HG03378 (cell line): ENCODE results near the gene MAPK8.

Experiments used
- ATAC-seq: cut with Tn5 transposase; IDR thresholded peaks from one replicate; pipeline ENCODE4 v1.9.1; 2021; ENCODE audit warnings: mild to moderate bottlenecking, moderate library complexity; ENCODE audit not compliant: unreplicated experiment

The MAPK8 gene

DNA sequence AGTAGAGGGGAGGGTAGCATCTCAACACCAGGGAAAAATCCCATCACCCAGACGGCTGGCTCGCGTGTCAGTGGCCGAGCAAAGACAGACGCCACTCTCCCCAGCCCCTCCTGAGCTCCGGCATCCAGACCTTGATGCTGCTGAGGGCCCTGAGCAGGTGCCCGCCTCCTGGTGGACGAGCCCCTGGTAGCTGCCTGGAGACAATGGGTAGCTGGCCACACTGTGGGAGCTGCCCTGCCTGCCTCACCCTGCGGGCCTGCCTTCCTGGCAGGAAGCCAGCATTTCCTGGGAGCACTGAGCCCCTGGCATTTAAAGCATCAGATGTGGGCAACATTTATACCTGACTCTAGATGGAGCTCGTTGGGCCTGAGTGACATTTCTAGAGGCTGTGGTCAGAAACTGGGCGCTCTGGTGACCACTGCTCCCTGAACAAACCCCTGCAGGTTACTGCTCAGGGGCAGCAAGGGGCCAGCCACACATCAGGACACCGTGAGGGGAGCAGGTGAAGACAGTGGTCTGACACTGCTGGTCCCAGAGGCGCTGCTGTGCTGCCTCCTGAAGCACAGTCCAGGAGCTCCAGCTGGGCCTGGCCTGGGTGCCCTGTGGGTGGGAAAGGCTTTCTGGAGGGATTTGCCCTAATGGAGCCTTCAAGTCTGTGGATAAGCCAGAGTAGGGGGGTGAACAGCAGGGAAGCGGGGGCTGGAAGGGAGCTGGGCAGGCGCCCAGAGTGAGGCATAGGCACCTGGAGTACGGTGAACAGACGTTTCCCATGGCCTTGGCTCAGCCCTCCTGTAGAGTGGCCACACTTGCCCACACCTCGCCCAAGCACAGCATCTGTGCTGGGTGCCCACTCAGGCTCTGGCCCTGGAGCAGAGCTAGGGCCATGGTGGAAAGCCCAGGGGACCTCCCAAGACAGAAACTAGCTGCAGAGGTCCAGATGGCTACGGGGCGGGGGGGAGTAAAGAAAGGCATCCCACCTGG lies 138.7 kb downstream of the MAPK8 start:
- ATAC-seq: no peak

DNA sequence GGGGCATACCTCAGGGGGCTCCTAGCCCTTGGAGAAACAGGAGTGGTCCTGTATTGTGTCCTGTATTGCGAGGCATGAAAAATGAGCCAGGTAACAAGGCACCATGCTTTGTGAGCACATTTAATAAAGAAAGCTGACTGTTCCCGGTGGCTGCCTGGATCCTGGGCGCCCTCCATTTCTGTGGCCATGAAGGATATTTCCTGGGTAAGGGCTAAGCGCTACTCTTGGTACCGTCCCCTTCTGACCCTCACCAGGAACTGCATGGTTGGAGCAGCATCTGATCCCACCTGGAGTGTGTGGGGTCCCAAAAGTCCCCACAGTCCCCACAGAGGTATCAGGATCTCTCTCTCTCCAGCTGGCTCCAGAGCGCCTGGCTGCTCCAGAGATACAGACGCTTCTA lies 139.5 kb downstream of the MAPK8 start:
- no peak for ATAC-seq

DNA sequence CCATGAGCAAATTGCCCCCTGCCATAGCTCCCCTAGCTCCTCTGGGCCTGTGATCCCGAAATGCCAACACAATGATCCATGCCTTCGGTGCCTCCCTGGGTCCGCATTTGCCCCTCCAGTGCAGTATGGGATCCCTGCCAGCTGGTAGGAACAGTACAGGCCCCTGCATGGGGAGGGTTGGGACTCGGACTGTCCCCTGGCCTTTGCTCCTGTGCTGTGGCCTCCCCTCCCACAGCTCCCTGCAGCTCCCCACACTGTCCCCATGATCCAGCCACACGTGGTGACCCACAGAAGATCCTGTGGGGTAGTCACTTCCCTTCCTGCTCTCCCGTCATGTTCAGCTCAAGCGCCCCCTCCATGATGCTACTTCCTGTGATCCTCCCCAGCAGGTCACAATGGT lies 140.3 kb downstream of the MAPK8 start:
- ATAC-seq: no peak

DNA sequence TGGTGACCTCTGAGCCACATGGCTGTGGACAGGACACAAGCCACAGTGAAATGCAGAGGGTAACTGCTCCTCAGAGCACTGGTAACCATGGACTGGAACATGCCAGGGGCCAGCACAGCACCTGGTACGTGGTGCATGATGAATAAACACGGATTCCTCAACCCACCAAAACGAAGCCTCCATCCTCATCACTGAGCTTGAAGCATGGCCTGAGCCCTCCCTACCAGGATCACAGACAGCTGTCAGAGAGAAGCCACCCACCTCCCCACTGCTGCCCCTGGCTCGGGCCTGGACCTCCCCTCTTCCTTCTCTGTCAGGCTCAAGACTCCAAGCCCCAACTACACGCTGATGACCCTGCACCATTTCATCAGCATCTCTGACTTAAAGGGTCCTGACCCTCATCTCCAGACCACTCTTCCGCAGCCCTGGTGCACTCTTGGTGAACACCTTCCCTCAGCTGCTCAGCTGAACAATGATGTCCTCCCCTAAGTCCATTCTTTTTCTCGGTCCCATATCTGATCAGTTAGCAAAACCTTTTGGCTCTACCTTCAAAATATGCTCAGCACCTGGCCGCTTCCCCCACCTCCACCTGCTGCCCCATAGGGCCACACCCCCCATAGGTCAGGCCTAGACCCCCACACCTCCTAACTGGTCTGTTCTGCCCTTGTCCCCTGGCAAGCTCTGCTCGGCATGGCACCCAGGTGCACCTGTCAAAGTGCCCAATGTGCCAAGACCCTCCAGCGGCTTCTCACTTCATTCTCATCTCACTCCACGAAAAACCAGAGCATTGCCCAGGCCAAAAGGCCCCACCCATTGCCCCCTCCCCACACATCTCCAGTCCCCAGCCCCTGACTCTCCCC lies 141.1 kb downstream of the MAPK8 start:
- ATAC-seq: no peak

DNA sequence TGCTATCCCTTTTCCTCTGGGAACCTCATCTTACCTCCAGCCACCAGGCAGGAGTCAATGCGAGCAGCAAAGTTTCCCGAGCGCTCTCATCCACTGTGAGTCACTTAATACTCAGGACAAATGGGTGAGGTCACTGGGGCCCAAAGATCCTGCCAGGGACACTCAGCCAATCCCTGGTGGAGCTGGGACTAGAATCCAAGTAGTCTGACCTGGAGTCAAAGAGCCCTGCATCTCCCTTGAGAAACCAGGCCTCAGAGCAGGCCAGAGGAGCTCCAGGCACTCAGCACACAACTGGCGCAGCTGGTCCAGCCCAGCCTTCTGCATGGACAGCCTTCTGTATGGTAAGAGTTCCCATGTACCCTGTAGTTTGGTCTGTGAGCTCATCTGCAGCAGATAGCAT lies 142.3 kb downstream of the MAPK8 start:
- no peak for ATAC-seq

DNA sequence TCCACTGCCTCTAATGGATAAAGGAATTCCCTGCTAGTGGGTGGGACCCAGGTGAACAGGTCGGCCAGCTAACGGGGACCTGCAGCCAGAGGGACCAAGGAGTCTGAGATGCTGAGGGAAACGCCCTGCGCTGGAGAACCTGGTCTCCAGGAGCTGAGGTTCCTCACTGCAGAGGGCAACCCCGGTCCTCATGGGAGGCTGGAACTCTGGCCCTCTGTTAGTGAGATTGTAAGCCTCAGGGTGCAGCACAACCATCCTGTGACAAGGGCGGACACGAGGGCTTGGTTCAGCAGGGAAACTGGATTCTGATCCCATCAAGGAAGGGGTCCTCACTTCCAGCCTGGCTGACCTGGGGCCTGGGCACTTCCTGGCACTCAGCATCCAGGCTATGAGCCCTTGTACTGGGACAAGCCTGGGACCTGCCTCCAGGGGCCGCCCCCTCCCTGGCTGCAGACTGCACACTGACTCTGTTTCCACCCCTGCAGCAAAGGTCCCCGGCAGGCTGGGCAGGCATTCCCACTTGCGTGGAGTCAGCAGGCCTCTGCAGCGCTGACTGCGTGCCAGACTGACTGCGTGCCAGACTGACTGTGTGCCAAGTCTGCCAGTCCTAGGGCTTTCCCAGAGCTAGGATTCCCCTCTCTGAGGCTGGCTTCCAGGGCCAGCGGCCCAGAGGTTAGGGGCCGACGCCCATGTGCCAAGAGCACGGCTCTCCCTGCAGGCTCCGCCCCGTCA lies 143.2 kb downstream of the MAPK8 start:
- no peak for ATAC-seq

DNA sequence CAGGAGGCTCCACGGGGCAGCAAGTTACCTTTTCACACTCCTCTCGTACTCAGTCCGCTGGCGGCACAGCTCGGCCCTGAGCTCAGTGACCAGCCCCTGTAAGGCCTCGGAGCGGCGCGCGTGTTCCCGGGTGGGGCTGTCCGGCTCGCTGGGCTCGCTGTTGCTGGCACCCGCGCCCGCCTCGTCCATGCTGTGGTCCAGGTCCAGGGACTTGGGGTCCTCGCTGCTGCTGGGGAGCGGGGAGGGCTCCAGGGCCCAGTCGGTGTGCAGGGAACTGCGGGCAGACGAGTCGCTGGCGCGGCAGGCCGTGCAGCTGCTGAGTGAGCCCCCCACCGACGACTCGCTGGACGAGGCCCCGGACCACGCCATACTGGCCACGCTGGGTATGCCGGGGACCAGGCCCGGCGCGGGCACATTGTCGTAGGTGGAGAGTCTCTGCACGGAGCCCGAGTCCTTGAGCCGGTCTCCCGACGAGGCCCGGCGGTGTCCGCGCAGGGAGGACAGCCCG lies 143.8 kb downstream of the MAPK8 start:
- no peak for ATAC-seq

DNA sequence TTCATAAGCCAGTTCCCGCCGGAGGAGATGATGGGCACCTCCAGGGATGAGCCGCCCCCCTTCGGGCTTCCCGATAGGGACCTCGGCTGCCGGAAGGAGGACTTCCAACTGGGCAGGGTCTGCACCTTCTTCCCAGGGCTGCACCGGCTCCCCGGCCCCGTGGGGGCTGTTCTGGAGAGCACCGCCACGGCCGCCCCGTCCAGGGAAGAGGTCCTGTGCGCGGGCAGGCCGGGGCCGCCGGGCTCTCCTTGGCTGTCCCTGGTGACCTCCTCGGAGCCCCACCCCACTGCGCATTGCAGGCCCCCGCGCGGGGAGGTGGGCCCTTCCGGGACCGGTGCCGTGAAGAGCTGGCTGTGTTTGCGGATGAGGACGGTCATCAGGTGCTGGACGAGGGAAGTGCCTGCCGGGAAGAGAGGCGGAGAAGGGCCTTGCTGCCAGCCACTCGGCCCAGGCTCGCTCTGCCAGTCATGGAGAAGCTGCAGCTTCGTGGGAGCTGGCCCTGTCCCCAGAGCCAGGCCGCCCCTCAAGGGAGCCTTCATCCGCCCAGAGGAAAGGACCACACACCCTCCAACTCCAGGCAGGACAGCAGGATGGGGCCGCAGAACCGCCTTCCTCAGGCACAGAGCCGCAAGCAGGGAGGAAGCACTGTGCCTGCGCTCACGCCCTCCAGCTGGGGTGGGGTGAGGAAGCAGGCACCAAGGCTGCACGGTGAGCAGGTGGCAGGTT lies 144.4 kb downstream of the MAPK8 start:
- no peak for ATAC-seq

DNA sequence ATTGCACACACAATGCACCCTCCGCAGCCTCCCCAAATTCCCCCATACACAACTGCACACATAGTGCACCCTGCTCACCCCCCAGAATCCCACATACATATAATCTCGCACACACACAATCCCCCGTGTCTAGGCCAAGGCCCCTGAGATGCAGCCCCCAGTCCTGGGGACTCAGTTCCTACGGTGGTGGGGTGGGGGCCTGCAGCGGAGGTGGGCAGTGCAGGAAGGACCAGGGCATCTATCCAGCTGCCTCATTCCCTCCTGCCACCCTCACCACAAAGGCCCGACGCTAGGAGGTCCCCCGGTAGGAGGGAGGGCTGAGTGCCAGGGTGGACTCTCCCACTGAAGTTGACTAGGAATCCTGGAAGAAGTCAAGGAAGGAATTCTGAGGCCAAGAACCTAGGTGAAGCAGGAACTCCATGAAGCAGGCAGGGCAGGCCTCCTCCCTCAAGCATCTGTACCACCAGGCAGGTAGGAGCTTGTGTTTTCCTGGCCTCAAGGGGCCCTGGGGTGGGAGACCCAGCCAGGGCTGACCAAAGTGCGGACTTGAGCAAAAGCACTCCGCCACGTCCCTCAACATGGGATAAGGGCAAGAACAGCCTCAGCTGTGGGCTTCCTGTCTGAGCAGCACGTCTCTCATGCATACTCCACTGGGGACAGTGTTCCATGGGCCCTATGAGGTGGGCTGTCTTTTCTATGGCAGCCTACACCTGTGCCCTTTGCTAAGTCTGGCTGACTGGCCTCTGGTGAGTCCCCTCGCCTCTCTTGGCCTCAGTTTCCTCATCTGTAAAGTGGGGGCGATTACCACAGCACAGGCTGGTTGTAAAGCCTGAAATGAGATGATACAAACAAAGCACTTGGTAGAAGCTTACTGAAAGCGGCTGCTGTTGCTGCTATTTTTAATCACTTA lies 145.7 kb downstream of the MAPK8 start:
- ATAC-seq: no peak

DNA sequence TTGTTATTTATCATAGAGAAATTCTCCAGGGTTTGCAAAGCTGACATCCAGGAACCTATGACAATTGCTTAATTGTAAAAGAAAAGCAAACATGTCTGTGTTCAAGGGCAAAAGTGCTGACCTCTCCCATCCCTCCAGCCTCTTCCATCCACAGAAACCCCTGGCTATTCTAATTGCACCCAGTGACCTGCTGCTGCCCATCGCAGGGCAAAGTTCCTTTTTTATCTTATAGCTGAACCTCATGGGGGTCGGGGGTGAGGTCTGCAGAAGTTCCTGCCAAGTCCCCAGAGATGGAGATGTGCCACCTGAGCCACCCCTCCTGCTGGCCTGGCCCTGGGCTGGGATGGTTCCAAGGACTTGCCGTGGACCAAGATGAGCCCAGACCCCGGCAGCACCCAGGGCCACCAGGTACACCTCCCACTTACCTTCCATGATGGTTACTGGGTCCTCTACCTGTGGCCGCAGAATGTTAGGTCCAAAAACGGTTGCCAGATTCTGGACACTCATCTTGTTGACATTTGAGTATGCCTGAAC lies 146.5 kb downstream of the MAPK8 start:
- no peak for ATAC-seq

DNA sequence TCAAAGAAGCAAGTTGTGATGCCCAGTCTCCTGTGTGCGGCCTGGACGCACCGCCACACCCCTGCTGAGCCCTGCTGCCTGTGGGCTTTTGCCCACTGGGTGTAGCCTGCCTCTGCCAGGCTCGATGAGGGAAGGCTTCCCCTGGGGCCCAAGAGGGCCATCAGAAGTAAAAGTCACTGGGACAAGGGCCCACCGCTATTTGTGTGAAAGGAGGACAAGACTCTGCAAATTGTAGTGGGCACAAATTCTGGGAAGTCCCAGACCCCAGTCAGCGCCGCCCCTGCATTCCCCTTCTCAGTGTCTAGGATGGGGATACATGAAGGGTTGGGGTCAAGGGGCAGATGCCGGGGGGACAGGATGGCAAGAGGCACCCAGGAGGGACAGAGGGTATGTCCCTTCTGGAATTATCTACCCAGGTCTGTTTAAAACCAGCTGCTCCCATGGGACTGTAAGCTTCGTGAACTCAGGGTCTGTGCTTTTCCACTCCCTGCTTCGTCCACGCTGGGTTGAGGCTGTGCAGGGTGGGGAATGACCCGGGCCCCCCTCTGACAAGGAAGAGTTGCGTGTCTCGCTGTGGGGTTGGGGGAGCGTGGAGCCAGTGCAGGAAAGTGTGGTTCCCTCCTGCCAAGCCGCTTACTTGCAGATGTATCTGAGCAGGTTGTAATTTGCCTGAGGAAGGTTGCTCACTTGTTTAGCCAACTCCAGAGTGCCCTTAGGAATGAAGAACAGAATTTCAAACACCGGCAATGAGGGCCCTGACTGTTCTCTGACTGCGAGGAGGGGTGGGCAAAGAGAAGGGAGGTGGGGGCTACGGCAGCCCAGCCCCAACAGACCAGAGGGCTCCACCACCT lies 147.2 kb downstream of the MAPK8 start:
- no peak for ATAC-seq

DNA sequence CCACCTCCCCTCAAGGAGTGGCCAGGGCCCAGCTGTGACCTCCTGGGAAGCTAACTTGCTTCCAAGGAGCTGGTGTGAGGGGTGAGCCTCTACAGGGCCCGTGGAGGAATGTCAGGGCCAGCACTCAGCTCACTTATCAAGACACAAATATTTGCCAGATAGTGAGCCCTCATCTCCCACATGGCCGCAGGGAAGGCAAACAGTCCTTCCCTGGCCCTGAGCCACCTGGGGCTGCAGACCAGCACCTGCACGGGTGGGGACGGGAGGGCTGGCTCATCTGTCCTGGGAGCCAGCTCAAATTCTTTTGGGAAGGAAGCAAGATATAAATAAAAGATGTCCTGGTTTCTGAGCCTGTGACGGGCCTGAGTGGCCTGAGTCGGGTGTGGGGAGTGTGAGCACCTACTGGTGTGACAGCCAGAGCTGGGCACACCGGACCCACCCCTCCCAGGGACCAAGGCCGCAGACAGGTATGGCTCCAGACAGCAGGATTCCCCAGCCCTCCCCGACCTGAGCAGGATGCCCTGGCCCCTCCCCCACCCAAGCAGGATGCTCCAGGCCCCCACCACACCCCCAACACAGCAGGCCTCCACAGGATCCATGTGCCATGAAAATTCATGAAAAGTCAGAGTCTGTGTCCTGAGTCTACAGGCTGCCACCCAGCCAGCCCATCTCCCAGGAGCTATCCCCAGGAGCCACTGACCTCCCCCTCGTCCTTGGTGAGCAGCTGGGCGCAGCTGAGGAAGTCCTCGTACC lies 148.0 kb downstream of the MAPK8 start:
- ATAC-seq: no peak

DNA sequence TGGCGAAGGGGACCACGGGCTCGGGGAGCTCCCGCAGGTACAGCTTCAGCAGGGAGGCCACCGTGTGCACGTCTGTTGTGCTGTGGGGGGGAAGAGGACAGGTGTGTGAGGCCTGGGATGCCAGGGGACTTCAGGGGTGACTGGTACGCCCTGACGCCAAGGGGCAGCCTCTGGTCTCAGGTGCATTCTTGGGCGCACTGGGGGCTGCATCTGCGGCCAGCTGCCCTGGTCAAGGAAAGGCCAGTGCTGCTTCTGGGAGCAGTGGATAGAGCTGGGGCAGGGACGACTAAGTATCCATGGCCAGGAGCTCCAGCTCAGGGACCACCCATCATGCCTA lies 148.5 kb downstream of the MAPK8 start:
- no peak for ATAC-seq

DNA sequence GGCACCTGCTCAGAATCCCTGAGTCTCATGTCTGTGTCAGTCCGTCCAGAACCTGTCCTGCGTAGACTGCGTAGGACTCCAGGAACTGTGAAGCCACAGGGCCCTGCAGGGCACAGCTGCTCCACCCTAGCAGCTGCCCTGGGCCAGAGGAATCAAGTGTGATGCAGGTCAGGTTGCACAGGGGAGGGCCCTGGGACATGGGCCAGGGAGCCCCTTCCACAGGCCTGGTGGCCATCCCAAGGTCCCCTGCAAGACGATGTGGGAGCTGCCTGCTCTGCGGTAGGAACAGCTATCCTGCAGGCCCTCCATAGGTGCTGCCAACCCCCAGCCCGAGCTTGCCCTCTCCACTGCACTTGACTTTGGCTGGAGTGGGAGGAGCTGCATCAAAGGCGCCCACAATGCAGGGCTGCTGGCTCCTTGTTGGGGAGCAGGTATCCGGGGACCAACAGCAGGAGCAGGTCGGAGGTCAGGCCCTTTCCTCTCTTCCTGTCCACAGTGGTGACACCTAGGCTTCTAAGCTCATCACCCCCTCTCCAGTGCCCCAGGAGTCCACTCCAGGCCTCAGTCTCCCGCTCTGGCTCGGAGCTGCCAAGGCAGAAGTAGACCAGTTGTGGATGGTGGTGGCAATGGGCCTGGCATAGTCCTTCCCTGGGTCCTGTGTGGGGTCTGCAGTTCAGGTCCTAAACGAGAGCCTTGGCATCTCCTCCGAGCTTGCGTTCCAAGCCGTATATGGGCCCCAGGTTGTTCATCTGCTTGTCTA lies 149.1 kb downstream of the MAPK8 start:
- no peak for ATAC-seq

DNA sequence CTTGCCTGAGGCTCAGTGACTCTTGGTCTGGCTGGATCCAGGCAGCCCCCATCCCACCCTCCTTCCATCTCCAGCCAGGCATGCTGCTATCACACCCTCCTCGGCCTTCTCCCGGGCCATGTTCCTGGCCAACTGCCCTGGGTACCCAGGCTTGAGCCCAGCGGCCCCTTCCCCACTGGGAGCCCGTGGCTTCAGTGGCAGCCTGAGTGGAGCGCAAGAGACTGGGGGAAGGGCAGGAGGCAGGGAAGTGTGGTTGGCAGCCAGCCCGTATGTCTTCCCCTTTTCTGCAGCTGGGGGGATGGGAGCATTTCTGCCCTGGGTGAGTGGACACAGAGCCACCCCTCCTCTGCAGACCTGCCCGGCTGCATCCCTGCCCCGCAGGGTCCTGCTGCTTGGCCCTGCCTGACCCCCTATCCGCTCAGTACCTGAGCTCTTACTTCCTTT lies 149.9 kb downstream of the MAPK8 start:
- ATAC-seq: no peak
